DMS 273 treated with DMSO at 0.1 percent for 48 hours (cell line): ENCODE data around the gene DIDO1.
"Not testable (repeated sequence)": the region's sequence is repeated elsewhere in the genome, so short reads cannot be mapped to it uniquely, and the experiment has no call there.

Experiments used
- DNase-seq: peaks from one replicate; lab custom pipeline; 2025; lab: John Stamatoyannopoulos, UW

DIDO1 gene

GRCh38 chr20:62879275-62880146, 46.8 kb downstream of the DIDO1 start:
- no peak for DNase-seq

- DNase-seq: no peak
Measured at GRCh38 chr20:62878244-62879038, 47.9 kb downstream of the DIDO1 start.

DNA sequence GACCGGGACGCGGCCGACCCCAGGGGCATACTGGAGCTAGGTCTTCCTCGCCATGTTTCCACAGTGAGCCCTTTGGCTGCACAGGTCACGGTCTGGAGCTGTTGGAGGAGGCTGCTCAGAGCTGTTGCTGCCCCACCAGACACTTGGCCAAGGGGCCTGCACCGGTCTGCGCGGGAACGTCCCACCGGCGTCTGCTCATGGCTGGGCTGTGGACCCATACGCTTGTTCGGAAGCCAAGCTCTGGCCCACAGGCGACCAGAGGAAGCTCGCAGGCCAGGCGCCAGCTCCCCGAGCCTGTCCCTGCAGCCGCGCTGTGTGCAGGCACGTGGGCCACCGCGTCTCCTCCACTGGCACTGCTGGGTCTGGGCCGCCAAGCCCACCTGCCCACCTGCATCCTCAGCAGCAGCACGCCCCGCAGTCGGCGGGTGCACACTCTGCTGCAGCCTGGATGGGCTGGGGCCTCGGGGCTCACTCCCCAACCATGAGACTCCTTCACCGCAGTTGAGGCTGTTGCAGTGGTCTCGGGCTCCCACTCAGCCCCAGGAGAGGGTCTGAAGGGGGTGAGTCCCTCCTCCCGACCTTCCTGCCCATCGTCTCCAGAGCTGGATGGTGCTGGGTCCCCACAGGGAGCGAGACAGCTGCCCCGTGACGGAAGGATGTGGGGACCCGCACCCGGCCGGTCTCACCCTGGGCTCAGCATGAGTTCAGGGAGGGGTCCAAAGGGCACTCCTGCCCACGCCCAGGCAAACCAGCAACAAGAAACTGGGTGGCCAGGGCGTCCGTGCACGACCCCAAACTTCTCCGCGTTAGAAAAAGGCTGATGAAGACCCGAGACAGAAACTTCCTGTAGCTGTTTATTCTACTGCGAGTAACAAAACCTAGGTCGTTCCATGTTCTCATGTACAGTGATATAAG, 49.1 kb downstream of the DIDO1 start:
- no peak for DNase-seq

- no peak for DNase-seq
Measured at GRCh38 chr20:62876501-62876901, 49.8 kb downstream of the DIDO1 start.

GRCh38 chr20:62875419-62876361, 50.6 kb downstream of the DIDO1 start:
- peak; percentile 72 for DNase-seq

- DNase-seq: no peak
Measured at GRCh38 chr20:62874964-62875344, 51.4 kb downstream of the DIDO1 start.

- DNase-seq: not testable (repeated sequence)
Measured at GRCh38 chr20:62873681-62874031, 52.6 kb downstream of the DIDO1 start.

DNA sequence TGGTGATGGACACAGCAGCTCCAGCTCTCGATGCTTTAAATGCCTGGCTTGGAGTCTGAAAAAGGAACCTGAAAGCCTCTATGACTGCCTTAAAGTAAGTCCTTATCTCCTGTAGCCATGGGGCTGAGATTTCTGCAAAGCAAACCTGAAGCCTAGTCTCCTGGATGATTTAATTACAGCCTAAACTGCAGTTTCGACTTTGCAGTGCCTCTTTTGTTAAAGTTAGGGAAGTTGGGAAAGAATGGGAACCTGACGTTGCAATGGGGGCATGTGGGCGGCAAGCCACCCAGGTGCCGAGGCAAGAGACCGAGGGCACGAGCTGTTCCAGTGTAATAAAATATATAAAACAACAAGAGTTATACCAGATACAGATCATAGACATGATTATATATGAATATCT, 53.0 kb downstream of the DIDO1 start:
- no peak for DNase-seq

- no peak for DNase-seq
Measured at GRCh38 chr20:62872862-62873261, 53.4 kb downstream of the DIDO1 start.

GRCh38 chr20:62872184-62872847, 54.0 kb downstream of the DIDO1 start:
- no peak for DNase-seq

DNA sequence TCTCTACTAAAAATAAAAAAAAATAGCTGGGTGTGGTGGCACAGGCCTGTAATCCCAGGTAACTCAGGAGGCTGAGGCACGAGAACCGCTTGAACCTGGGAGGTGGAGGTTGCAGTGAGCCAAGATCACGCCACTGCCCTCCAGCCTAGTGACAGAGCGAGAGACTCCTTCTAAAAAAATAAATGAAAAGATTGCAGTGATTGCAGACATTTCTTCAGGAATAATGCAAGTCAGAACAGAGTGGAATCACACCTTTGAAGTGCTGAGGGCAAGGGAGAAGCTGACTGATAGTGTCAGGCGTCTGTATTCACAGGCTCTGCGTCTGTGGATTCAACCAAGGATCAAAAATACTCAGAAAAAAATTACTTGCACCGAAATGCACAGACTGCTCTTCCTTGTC, 62.1 kb downstream of the DIDO1 start:
- DNase-seq: no peak

DNA sequence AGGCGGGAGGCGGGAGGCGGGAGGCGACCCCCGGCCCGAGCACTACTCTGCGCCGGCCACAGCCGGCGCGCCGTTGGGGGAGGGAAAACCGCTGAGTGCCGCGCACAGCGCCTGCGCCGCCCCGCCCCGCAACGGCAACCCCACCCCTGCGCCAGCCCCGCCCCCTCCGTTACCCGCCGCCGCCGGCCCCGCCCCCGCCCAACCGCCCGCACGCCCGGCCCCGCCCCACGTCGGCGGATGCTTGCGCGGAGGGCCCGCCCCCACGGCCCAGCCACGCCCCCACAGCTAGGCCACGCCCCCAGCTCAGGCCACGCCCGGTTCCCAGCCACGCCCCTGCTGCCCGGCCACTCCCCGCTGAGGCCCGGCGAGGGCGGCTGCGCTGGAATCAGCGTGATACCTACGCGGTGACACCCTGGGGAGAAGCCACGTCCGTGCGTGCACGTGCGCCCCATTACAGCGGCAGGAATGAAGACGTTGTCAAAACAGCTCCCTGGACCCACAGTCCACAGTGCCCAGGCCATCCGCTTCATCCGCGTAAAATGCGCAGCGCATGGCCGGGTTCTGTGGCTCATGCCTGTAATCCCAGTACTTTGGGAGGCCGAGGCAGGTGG, 64.5 kb downstream of the DIDO1 start, which contains the start of gene TCFL5:
Gene TCFL5, minus strand, starts transcription at position 97 of the 611 bp plus-strand sequence. CDS start 152 bp downstream, outside the sequence.
- peak; percentile 36 for DNase-seq

- no peak for DNase-seq
Measured at GRCh38 chr20:62860924-62861691, 65.2 kb downstream of the DIDO1 start.

DNA sequence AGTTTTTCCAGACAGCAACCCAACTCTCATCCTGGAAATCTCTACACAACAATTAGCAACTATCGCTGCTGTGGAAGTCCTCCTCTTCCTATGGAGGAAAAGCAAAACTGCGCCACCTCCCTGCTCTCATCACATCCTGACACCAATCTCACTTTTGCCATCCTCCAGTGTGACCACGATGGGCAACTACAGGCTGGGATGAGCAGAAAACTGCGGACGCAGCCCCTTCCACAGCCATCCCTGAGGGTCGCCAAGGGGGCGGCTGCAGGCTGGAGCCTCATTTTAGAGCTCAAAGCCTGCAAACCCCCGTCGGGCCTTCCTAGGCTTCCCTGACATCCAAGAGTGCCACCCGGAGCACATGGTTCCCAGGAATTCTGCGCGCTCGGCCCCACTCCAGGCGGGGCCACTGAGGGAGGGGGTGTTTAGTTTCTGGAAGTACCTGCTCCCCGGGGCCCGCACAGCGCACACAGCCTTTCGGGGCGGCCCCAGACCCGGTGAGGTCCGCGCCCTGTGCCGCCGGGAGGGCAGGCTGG, 65.8 kb downstream of the DIDO1 start:
- DNase-seq: peak; percentile 10

DNA sequence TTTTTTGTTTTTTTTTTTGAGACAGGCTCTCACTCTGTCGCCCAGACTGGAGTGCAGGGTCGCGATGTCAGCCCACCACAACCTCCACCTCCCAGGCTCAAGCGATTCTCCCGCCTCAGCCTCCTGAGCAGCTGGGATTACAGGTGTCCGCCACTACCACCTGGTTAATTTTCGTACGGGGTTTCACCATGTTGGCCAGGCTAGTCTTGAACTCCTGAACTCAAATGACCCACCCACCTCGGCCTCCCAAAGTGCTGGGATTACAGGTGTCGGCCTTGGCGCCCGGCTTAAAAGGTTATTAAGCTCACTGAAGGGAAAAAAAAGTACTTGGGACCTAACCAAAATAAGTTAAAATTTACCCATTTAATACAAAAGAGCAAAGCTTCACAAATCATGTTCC, 66.6 kb downstream of the DIDO1 start:
- DNase-seq: no peak

- no peak for DNase-seq
Measured at GRCh38 chr20:62858058-62858830, 68.1 kb downstream of the DIDO1 start.

GRCh38 chr20:62856931-62857619, 69.2 kb downstream of the DIDO1 start:
- DNase-seq: no peak
